ENCODE data around the gene FGF3. TPM values are rescaled to one million over a fixed set of nuclear protein-coding genes. Genes with fewer than 3 reads are reported as not detected.

Gene FGF3
- not detected for total RNA-seq

DNA sequence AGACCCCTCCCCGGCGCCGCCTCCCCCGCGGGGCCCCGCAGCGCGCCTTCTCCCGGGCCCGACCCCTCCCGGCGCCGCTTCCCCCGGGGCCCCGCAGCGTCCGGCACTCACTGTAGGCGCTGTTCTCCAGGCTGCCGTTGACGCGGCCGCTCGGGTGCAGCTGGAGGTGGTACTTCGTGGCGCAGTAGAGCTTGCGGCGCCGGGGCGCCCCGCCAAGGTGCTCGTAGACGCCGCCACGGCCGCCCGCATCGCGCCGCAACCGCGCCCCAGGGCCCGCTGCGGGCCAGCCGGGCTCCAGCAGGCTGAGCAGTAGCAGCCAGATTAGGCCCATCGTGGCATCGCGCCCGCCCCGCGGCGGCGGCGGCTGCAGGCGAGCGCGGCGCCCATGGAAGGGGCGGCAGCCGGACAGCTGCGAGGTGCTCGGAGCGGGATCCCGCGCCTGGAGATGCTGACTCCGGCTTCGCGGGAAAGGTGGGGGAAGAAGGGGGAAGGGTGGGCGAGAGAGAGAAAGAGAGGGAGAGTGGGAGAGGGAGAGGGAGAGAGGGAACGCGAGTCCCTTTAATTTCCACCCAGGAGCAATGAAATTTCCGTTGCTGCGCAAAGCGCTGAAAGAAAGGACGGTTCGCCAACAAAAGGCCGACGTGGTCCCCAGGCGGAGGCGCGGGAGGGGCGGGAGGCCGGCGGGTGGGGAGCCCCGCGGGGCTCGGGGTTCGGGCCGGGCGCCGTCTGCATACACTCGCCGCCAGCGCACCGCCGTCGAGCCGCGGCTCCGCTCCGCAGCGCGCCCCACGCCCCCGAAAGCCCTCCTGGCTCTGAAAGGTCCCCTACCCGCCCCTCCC lies at the start of gene FGF3:
Gene FGF3, minus strand, starts transcription at position 814 of the 839 bp plus-strand sequence. Its CDS starts 483 bp downstream, at position 331.

DNA sequence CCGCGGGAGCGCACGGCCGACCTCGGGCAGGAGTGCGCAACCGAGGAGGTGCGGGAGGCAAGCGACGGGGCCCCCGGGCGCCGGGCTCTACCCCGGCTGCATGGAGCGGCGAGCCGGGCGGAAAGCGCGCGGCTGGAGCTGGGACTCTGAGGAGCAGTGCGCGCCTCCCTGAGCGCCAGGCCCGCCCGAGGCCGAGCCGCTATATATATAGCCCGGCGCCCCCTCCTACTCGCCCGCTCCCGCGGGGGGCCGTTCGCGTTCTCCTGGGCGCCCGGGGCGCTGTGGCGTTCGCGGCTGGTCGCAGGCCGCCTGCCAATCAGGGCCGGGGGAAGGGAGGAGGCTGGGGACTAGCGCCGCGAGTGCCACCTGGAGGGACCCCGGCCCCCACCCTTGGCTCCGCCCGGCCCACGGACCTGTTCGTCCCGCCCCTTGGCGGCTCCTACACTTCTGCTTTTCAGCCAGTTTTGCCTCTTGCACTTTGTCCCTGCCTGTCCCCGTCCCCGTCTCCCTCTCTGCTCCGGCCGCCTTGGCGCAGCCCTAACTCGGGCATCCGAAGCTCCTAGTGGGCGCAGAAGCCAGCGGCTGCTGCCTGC lies 44.0 kb downstream of the FGF3 start, which contains the start of gene FGF4:
Gene FGF4, minus strand, starts transcription at position 179 of the 593 bp plus-strand sequence. CDS start 257 bp downstream, outside the sequence.

Other genes starting within 250 kb of the FGF3 start
- gene CCND1, start 178.3 kb downstream of the FGF3 start, total RNA-seq, result 19.1 TPM
- 16.1 TPM for gene LTO1, start 144.1 kb downstream of the FGF3 start, total RNA-seq
- gene FGF19, start 115.4 kb downstream of the FGF3 start, total RNA-seq, result 2.3 TPM
- gene FGF4, start 44.1 kb downstream of the FGF3 start, total RNA-seq, result not detected

Data from diencephalon (tissue), 1 donor.